Kidney tubule cell (primary cell): Measurements from ENCODE around the gene HRK.
"Not testable (repeated sequence)": the region's sequence is repeated elsewhere in the genome, so short reads cannot be mapped to it uniquely, and the experiment has no call there.

ENCODE experiments used
- DNase-seq: peaks from one replicate; pipeline ENCODE4 v3.0.0-alpha.2; 2018; ENCODE audit warnings: low spot score

Gene HRK

GRCh38 chr12:116818341-116818856 lies 62.8 kb downstream of the HRK start:
- DNase-seq = peak; percentile 22

- DNase-seq = not testable (repeated sequence)
Measured at GRCh38 chr12:116814766-116815165, 66.5 kb downstream of the HRK start.

- DNase-seq = peak; percentile 69
Measured at GRCh38 chr12:116813271-116814041, 67.8 kb downstream of the HRK start.

- DNase-seq = no peak
Measured at GRCh38 chr12:116812238-116812637, 69.0 kb downstream of the HRK start.

- no peak for DNase-seq
Measured at GRCh38 chr12:116808113-116809105, 72.8 kb downstream of the HRK start.

- DNase-seq = no peak
Measured at GRCh38 chr12:116807546-116807945, 73.7 kb downstream of the HRK start.

GRCh38 chr12:116806845-116807440 lies 74.3 kb downstream of the HRK start:
- DNase-seq = no peak
